KMS-11 (cell line): Measurements from ENCODE around the gene DCST1.
"Not testable (repeated sequence)": the region's sequence is repeated elsewhere in the genome, so short reads cannot be mapped to it uniquely, and the experiment has no call there.

Experiments used
- H2AFZ ChIP-seq: fragments of 200-600 bp; sonication (generic); 2 replicates; pipeline ENCODE4 v1.6.1; 2016; ENCODE audit warnings: antibody characterized with exemption, mixed run types, low read depth
- H3K27ac ChIP-seq: fragments of 200-600 bp; sonication (generic); 2 replicates; pipeline ENCODE4 v1.6.1; 2016; ENCODE audit warnings: mild to moderate bottlenecking, mixed run types
- H3K27me3 ChIP-seq: fragments of 200-600 bp; sonication (generic); 2 replicates; pipeline ENCODE4 v1.6.1; 2017; ENCODE audit warnings: mild to moderate bottlenecking, low read depth, mixed run types, moderate library complexity; ENCODE audit not compliant: insufficient read depth
- H3K36me3 ChIP-seq: fragments of 200-600 bp; sonication (generic); 2 replicates; pipeline ENCODE4 v1.6.1; 2017; ENCODE audit warnings: mild to moderate bottlenecking, mixed run types; ENCODE audit not compliant: insufficient read depth
- H3K4me1 ChIP-seq: fragments of 200-600 bp; sonication (generic); 2 replicates; pipeline ENCODE4 v1.6.1; 2016; ENCODE audit warnings: mild to moderate bottlenecking, low read depth, mixed run types; ENCODE audit not compliant: poor library complexity, severe bottlenecking
- H3K4me2 ChIP-seq: fragments of 200-600 bp; sonication (generic); 2 replicates; pipeline ENCODE4 v1.7.0; 2016; ENCODE audit warnings: mild to moderate bottlenecking, mixed run types
- H3K4me3 ChIP-seq: fragments of 200-600 bp; sonication (generic); IDR thresholded peaks from 2 replicates; pipeline ENCODE4 v1.6.1; 2017; ENCODE audit warnings: low read depth, low read length, mixed read lengths; ENCODE audit not compliant: insufficient read depth
- H3K79me2 ChIP-seq: fragments of 200-600 bp; sonication (generic); 2 replicates; pipeline ENCODE4 v1.6.1; 2016; ENCODE audit warnings: low read depth, mixed run types; ENCODE audit not compliant: insufficient read depth
- H3K9ac ChIP-seq: fragments of 200-600 bp; sonication (generic); 2 replicates; pipeline ENCODE4 v1.6.1; 2016; ENCODE audit warnings: mild to moderate bottlenecking, mixed run types
- H4K20me1 ChIP-seq: fragments of 200-600 bp; sonication (generic); 2 replicates; pipeline ENCODE4 v1.6.1; 2016; ENCODE audit warnings: mild to moderate bottlenecking, mixed run types; ENCODE audit not compliant: insufficient read depth
- TF ChIP-seq, protein P1 (sequence below): fragments of 200-600 bp; sonication (generic); conservative IDR thresholded peaks from 2 replicates; pipeline ENCODE4 v1.6.1; 2017; ENCODE audit warnings: low read depth, mild to moderate bottlenecking, antibody characterized with exemption, low read length, moderate library complexity, mixed read lengths

Gene DCST1

DNA sequence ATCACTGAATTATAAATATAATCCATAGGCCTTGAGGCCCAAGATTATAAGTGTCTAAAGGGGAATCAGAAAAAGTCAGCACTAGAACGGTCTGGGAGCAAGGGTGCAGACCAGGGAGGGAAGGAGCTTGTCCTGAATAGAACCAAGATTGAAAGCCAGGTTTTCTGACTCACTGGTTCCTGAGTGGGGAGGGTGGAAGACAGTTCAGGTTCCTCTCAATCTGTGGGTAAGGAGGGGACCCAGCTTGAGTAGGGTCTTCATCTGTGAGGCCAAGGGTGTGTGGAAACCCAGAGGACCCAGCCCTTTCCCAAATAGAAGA lies 39.4 kb upstream of the DCST1 start:
- H3K4me2 ChIP-seq: no peak overlapping the region
- H3K36me3 ChIP-seq: peaks cover 6% of the 10 kb centered on the region; the same call in 1 of the 2 replicates
- no peaks in the 10 kb centered on the region for H4K20me1 ChIP-seq
- peaks cover 61% of the 10 kb centered on the region for H3K4me1 ChIP-seq
- peak overlapping the region; percentile 4; the same call in 1 of the 2 replicates for H3K27ac ChIP-seq
- no peak overlapping the region for H2AFZ ChIP-seq
- no peak overlapping the region for H3K4me3 ChIP-seq
- H3K27me3 ChIP-seq: no peaks in the 10 kb centered on the region
- TF ChIP-seq, protein P1, sequence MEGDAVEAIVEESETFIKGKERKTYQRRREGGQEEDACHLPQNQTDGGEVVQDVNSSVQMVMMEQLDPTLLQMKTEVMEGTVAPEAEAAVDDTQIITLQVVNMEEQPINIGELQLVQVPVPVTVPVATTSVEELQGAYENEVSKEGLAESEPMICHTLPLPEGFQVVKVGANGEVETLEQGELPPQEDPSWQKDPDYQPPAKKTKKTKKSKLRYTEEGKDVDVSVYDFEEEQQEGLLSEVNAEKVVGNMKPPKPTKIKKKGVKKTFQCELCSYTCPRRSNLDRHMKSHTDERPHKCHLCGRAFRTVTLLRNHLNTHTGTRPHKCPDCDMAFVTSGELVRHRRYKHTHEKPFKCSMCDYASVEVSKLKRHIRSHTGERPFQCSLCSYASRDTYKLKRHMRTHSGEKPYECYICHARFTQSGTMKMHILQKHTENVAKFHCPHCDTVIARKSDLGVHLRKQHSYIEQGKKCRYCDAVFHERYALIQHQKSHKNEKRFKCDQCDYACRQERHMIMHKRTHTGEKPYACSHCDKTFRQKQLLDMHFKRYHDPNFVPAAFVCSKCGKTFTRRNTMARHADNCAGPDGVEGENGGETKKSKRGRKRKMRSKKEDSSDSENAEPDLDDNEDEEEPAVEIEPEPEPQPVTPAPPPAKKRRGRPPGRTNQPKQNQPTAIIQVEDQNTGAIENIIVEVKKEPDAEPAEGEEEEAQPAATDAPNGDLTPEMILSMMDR: no peak
- no peaks in the 10 kb centered on the region for H3K79me2 ChIP-seq
- H3K9ac ChIP-seq: no peak overlapping the region

- Histone ChIP-seq H3K9ac (no peak overlapping the region), H4K20me1 (no peaks in the 10 kb centered on the region), H3K27ac (peak overlapping the region; percentile 4; the same call in 1 of the 2 replicates), H3K4me3 (no peak overlapping the region), H3K27me3 (no peaks in the 10 kb centered on the region), H3K4me1 (peaks cover 62% of the 10 kb centered on the region), H3K36me3 (peaks cover 4% of the 10 kb centered on the region; the same call in 1 of the 2 replicates), H3K79me2 (no peaks in the 10 kb centered on the region), H3K4me2 (no peak overlapping the region), H2AFZ (no peak overlapping the region)
- TF ChIP-seq, protein P1: no peak
Observed at GRCh38 chr1:154994591-154994990, 39.0 kb upstream of the DCST1 start.

DNA sequence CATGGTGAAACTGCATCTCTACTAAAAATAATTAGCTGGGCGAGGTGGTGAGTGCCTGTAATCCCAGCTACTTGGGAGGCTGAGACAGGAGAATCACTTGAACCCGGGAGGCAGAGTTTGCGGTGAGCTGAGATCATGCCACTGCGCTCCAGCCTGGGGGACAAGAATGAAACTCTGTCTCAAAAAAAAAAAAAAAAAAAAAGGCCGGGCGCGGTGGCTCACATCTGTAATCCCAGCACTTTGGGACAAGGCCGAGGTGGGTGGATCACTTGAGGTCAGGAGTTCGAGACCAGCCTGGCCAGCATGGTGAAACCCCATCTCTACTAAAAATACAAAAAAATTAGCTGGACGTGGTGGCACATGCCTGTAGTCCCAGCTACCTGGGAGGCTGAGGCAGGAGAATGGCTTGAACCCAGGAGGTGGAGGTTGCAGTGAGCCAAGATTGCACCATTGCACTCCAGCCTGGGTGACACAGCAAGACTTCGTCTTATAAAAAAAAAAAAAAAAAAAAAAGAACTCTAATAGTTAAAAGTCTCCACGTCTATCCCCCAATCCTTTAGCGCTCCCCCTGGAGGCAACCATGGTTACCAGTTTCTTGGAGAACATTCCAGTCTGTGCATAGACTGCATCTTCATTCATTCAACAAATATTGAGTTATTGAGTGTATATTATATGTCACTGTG lies 38.2 kb upstream of the DCST1 start:
- H3K27ac ChIP-seq: not testable (repeated sequence)

GRCh38 chr1:154996966-154997701 lies 36.5 kb upstream of the DCST1 start:
- Histone ChIP-seq H3K27me3 (no peaks in the 10 kb centered on the region), H3K79me2 (no peaks in the 10 kb centered on the region), H2AFZ (no peak overlapping the region), H3K4me3 (no peak overlapping the region), H3K4me2 (peak overlapping the region; percentile 55; the same call in 1 of the 2 replicates), H3K9ac (no peak overlapping the region), H3K36me3 (no peaks in the 10 kb centered on the region), H4K20me1 (no peaks in the 10 kb centered on the region), H3K4me1 (peaks cover 66% of the 10 kb centered on the region), H3K27ac (peak overlapping the region; percentile 29; the same call in 1 of the 2 replicates)
- TF ChIP-seq, protein P1: no peak

More for the DNA sequence above, 38.2 kb upstream of the DCST1 start:
- not testable (repeated sequence) for H3K79me2 ChIP-seq, H3K36me3 ChIP-seq, H3K27me3 ChIP-seq, H3K4me3 ChIP-seq, H3K9ac ChIP-seq, H3K4me2 ChIP-seq, H4K20me1 ChIP-seq, H2AFZ ChIP-seq
- H3K4me1 ChIP-seq: peaks cover 69% of the 10 kb centered on the region
